Left forelimb (tissue), 1 donor: ENCODE measurements around the gene SHC2.
A peak's percentile ranks its signal among the peaks of the same experiment; 100 is the strongest.
"Not testable (repeated sequence)": the region's sequence is repeated elsewhere in the genome, so short reads cannot be mapped to it uniquely, and the experiment has no call there.

Experiments used
- DNase-seq: peaks from one replicate; pipeline ENCODE4 v3.0.0-alpha.2; 2018; ENCODE audit warnings: low spot score

The SHC2 gene

DNA sequence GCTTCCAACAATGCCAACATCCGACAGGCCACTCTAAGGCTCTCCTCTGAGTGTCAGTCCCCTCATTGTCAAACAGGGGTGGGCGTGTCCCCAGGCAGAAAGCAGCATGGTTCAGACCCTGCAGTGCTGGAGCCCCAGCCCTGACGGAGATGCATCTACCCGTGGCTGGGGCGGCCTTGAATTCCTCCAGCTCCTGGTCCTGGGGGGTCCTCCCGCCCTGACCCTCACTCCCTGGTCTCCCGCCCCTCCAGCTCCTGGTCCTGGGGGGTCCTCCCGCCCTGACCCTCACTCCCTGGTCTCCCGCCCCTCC, 38.0 kb downstream of the SHC2 start:
- not testable (repeated sequence) for DNase-seq

DNA sequence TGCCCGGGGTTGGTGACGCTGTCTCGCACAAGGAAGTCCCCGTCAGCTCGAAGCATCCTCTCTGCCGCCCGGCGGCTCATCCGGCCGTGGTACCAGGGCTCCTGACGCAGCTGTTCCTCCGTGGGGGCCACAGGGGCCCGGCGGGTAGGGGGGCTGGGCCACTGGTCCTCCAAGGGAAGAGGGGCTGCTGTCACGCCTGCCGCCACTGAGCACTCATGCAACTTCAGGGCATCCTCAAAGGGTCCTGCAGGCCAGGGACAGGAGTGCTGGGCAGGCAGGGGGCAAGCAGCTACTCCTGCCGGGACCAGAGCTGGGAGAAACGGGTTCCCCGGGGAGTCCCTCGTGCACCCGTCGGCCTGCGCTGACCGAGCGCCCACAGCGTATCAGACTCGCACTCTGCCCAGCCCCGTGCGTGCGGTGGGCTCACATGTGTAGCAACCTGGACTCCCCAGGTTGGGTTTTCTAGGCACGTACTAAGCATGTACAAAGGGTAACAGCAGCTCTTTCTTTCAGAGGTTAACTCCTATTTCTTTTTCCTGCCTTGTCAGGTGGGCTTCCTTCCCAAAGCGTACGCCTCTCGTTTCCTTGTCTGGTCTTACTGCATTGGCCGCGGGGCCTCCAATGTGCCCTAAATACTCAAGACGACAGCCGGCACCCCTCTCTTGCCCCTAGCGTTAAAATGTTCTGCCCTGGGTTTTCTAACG, 38.5 kb downstream of the SHC2 start:
- no peak for DNase-seq

DNA sequence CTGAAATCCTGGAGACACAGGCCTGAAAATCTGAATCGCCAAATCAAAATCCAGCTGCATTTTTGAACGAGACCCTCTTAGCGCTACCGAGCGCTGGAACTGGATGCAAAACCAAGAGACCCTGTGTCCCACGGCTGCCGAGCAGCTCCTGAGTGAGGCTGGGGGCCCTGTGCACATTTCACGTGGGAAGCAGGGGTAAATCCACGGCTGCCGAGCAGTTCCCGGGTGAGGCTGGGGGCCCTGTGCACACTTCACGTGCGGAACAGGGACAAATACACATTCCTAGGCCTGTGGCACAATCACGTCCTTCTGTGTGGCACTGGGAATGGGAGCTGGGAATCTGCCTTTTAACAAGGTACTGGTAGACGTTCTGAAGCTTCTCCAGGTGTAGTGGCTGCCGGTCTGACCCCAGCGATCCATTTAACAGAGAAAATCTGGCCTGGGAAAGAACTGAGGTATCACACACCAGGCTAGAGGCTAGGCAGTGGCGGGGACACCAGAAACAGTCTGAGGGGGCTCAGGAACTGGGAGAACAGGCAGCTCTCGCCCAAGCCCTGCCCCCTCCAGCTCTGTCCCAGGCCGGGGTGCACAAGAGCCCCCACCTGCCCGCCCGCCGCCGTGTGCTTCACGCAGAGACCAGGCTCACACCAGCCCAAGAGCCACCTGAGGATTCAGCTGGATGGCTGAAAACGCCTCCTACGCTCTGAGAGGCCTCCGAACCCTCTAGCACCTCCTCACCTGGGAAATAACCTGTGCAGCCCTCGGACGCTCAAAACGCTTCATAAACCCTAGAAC, 40.9 kb downstream of the SHC2 start:
- DNase-seq = no peak

DNA sequence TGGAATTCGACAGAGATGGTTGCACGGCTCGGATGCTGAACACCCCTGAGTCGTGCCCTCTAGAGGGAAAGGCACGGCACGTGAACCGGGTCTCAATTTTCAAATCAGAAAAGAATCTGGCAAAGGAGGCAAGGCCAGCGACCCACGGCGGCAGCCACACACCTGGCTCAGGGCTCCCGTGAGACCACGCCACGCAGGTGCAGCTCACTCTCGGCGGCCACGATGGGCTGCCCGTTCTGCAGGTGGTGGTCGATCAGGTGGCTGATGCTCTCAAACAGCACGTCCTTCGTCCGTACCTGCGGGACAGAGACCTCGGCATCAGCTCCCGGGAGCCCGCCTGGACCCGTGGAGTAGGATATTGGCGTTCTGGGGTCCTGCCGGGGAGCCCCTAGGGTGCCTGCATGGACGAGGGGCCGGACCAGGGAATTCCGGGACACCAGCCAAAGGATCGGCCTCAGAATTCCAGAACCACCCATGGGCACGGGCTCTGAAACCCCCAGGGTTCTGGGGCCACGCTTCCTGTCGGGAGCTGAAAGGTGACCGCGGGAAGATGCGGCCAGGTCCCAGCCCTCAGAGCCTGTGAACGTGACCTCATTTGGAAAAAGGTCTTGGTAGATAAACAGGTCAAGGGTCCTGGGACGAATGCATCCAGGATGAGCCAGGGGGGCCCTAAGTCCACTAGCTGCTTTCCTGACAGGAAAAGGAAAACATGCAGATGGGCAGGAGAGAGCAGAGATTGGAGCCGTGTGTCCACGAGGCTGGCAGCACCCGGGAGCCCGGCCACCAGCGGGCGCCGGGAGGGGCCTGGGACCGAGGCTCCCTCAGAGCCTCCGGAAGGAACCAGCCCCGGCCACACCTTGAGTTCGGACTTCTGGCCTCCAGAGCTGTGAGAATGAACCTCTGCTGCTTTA, 41.8 kb downstream of the SHC2 start:
- DNase-seq = no peak

DNA sequence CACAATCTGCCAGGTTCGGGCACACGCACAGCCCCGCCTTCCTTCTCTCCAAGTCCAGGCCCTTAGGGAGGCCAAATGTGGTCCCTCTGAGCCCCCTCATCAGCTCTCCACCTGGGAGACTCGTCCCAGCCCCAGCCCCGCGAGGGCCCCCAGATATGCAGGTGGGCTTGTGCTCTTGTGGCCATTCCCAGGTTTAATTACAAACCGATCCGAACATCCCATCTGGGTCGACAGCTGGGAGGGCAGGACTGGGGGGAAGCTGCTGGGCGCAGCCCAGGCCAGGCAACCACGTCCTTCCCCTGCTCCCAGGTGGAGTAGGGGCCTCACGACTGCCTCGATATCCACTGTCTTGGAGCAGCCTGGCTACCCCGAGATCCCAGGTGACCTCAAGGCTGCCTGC, 44.4 kb downstream of the SHC2 start:
- no peak for DNase-seq

DNA sequence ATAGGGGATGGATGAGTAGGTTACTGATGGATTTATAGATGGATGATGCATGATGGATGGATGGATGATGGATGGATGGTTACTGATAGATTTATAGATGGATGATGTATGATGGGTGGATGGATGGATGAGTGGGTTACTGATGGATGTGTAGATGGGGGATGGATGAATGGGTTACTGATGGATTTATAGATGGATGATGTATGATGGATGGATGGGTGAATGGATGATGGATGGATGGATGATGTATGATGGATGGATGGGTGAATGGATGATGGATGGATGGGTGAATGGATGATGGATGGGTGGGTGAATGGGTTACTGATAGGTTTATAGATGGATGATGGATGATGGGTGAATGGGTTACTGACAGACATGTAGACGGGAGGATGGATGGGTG, 45.5 kb downstream of the SHC2 start:
- DNase-seq = no peak

DNA sequence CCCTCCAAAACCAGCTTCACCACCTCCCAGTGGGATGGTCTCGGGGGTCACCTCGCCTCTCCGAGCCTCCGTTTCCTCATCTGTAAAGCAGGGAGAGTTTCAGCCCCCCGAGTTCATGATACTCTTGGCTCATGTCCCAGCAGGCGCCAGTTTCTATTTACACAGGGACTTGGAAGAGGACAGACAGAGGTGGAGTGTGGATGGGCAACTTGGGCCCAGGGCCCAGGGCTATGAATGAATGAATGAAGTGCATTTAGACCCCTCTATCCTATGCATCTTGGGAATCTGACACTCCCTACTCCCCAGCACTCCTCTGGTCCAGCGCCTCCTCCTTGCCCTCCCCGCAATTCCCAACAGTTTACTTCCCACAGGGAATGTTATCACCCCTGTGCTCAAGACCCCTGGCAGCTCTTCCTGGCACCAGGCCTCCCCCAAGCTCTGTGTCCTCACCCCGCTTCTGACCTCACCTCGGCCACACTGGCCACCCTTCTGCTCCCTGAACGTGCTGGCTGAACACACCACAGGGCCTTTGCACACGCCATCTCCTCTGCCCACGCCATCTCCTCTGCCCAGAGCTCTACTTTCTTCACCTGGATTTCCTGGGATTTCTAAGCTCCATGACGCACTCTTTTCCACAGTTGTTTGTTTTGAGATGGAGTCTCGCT, 46.9 kb downstream of the SHC2 start:
- no peak for DNase-seq

DNA sequence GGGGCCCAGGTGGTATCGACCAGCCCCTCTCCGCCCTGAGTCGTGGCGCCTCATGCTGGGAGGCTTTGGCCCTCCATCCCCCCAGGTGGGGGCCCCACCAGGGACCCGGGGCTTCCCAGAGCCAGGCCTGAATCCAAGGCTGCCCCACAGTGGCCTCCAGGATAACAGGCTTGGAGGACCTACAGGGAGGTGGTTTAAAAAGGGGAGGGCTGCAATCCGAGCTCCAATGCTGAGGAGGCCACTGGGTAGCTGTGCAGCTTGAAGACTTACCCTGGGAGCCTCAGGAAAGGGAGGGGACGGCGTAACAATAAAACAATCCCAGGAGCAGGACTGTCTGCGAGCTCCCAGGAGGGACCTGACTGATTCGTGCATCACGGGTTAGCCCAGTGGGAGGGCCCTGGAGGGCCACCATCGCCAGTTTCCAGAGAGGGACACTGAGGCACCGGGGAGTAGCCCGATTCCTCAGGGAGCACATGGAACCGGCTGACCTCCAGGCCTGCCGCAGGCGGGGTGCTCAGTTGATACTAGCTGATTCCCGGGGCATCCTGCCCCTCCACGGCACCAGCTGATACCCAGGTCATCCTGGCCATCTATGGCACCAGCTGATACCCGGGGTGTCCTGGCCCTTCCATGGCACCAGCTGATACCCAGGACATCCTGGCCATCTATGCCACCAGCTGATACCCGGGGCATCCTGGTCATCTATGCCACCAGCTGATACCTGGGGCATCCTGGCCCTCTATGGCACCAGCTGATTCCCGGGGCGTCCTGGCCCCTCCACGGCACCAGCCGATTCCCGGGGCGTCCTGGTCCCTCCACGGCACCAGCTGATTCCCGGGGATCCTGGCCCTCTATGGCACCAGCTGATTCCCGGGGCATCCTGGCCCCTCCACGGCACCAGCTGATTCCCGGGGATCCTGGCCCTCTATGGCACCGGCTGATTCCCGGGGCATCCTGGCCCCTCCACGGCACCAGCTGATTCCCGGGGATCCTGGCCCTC, 48.2 kb downstream of the SHC2 start:
- DNase-seq = no peak

DNA sequence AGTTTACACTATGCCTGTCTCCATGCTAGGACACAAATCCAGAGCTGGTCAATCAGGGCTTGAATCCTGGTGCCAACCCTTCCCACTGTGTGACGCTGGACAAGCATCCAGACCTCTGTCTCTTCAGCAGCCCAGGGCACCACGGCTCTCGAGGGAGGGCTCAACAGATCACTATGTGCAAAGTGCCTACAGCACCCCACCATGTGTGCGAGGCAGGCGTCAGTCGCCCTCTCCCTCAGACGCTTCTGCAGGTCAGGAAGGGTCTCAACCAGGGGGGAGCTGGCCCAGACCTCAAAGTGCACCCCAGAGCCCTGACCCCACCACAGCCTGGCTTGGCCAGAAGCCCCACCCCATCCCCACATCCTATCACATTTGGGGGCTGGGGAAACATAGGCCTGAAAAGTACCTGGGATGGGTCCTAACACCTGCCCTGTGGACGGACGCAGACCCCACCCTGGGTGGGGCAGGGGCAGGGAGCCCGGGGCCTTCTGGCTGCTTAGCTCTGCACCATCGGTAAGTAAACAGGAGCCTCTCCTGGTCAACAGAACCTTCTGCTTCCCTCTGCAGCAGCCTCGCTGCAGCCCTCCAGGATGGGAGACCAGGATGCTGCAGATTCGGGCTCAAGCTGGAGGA, 49.0 kb downstream of the SHC2 start:
- no peak for DNase-seq

DNA sequence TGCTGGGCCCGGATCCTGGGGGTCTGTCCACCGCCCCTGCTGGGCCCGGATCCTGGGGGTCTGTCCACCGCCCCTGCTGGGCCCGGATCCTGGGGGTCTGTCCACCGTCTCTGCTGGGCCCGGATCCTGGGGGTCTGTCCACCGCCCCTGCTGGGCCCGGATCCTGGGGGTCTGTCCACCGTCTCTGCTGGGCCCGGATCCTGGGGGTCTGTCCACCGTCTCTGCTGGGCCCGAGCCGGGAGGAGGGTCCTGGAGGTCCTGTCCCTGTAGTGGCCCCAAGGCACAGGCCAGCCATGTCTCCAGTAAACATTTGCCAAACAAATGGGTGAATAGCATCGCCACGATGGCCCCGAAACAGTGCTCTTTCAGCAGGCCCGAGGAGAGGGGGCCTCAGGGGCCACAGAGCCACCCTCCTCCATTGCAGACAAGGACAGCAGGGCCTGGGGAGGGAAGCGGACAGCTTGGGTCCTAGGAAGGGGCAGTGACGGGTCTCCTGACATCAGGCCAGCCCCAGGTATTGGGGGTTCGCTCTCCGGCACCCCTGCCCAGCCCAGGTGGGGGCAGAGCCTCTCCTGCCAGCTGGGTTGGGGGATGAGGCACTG, 49.6 kb downstream of the SHC2 start:
- DNase-seq = not testable (repeated sequence)

DNA sequence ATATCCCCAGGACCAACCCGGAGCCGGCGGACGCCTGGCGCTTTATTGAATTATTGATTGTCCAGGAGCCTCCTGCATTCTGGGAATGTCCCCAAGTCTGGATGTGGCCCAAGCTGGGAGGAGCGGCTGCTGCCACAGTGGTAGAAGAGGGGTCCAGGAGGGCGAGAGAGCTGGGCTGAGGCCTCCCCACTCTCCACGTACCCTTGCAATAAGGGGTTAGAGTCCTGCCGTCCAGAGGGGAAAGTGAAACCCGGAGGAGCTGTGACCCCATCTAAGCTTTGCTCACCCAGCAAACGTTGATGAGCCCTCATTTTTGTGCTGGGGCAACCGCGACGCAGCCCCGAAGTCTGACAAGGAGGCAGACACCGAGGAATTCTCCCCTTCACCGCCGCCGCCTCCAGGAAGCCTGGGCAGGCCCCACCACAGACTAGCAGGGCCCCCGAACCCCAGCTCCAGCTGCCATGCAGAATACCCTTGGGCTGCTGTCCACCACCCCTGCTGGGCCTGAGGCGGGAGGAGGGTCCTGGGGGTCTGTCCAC, 50.5 kb downstream of the SHC2 start:
- DNase-seq = no peak

DNA sequence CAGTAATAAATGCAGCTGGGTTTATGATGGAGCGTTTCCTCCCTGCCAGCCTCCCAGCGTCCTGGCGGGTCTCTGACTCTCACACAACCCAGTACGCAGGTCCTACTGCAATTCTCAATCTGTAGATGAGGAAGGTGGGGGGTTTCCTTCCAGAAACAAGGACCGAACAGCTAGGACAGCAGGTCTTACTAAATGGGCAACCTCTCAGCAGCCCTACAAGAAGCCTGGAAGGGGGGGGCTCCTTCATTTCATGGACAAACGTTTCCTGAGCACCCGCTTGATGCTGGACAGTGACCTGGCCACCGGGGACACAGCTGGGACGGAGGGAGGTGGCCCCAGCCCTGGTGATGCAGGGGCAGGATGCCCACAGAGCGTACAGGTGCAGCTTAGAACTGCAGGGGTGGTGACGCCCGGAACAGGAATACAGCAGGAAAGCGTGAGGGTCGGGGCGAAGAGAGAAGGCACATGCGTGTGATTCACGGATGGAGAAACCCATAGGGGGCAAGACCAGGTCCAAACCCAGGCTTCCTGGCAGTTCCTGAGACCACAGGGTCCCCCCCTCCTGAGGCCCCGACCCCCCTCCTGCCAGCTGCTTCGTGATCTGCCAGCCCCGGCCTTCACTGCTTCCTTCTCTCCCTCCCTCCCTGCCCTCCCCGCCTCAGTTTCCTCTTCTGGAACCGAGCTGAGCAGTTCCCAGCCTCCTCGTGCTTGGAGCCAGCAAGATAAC, 51.2 kb downstream of the SHC2 start:
- peak; percentile 57 for DNase-seq

DNA sequence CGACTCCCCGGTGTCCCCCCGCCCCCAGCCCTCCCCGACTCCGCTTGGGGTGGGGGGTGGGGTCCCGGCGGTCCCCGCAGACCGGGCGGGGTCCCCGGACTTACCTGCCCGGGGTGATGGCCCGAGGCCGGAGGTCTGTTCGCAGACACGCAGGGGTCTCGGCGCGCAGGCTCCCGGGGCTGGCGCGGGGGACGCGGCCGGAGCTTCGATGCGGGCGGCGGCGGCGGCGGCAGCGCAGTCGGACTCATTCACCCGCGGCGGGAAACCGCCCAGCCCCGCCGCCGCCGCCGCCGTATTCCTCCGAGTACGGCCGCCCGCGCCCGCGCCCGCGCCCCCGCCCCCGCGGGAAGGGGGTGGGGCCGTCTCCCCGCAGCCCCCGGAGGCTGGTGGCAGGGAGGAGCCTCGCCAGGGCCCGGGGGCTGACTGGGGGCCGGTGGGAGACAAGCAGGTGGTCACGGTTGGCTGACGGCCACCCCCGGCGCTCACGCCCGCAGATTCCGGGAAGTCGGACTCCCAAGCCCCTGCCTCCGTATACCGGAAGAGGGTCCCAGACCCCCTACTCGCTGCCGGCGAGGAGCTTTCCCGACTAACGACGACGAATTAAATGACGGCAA, 51.8 kb downstream of the SHC2 start, which contains the start of gene C2CD4C:
Gene C2CD4C, minus strand, starts transcription at position 246 of the 614 bp plus-strand sequence. CDS start 786 bp downstream, outside the sequence.
- peak; percentile 71 for DNase-seq

DNA sequence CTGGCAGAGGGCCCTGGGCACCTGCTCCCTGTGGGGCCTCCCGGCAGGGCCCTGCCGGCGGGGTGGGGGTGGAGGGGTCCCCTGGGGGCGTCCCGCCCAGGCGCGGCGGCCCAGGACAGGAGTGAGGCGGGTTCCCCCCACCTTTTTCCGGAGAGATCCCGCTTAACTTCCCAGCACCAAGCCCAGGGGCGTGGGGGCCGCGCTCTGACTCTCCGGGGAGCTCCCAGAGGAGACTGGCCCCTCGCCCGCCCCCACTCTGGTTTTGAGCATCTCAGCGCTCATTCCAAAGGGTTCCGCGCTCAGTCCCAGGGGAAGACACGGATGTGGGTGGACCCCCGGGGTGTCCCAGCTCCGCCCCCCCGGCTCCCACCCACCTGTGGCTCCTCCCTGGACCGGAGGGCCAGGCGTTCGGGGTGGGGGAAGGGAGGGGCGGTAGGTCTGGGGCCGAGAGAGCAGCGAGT, 52.4 kb downstream of the SHC2 start:
- peak; percentile 66 for DNase-seq

DNA sequence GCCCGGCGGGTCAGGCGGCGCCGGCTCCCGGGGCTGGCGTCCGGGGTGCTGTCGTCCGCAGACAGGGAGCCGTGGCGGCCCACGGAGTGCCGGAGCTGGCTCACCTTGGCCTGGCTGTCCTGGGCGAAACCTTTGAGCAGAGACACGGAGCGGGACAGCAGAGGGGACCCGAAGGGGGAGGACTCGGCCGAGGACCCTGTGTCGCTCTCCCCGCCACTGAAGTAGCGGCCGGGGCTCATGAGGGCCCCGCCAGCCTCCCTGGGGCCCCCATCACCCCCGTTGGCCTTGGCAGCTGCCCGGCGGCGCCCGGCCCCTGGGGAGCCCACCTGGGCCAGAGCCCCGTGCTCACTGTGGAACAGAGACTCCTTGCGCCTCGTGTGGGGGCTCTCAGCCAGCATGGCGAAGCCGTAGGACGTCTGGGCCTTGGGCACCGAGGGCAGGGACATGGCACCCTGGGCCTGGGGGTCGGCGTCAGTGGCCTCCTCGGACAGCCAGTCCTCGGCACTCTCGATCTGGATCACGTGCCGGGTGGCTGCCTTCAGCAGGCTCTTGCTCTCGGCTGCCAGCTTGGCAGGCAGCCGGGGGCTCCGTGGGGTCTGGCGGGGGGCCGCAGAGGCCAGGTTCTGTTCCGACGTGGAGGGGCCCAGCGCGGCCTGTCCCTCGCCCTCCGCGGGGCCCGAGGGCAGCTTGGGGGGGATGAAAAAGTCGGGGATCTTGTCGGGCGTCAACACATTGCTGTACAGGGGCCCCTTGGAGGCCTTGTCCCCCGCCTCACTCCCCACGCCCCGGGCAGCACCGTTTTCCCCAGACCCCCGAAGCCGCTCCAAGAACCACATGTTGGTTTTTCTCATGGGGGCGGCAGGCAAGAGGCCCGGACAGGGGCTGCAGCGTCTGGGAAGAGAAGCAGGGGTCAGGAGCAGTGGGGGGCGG, 53.1 kb downstream of the SHC2 start:
- DNase-seq = peak; percentile 68

DNA sequence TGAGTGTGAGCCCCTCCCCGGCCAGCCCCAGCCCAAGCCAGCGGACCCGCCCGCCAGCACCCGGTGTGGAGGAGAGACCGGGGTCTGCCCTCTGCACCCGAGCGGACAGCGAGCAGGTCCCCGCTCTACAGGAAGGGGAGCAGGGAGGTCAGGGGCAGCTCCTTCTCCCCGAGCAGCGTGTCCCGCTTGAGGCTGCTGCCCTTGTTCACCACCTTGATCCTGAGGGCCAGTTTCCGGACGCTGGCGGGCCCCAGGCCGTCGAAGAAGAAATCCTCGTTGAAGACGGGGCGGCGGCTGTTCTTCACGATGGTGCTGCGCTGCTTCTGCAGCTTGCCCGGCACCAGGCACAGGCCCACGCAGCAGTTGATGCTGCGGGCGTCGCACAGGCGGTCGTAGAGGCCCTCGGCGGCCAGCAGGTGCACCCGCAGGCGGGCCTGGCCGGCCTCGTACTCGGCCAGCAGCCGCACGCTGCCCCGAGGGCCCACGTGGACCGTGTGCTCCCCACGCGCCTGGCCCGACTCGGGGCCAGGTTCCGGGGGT, 53.8 kb downstream of the SHC2 start:
- DNase-seq = peak; percentile 58
